Heart left ventricle (tissue), 16 donors: ENCODE data around the gene PGM2. TPM values are rescaled to one million over a fixed set of nuclear protein-coding genes. Genes with fewer than 3 reads are reported as not detected.

Source experiments
- ATAC-seq, 4 donors: fragments of 200-7000 bp; cut with Tn5 transposase; one replicate each; pipeline ENCODE4 v1.9.1; 2020 to 2022; ENCODE audit warnings: moderate library complexity in 4 of 4, mild to moderate bottlenecking in 3 of 4, moderate number of reproducible peaks in 1 of 4
- DNase-seq, 5 donors: peaks; one replicate each; pipeline ENCODE4 v3.0.0-alpha.2; 2020
- H3K27ac ChIP-seq, 12 donors: fragments of 200-600 bp; sonication (generic) in 4 of 12; one replicate each; pipeline versions ENCODE4 v1.5.0 to v1.8.0; 2016 to 2022; ENCODE audit warnings: mild to moderate bottlenecking in 2 of 12
- H3K27me3 ChIP-seq, 9 donors: fragments of 200-600 bp; sonication (generic) in 2 of 9; one replicate each; pipeline versions ENCODE4 v1.5.1 to v1.8.0; 2016 to 2022; ENCODE audit warnings: mild to moderate bottlenecking in 3 of 9
- H3K36me3 ChIP-seq, 9 donors: fragments of 200-600 bp; sonication (generic) in 2 of 9; one replicate each; pipeline versions ENCODE4 v1.5.0 to v1.8.0; 2018 to 2022; ENCODE audit warnings: mild to moderate bottlenecking in 2 of 9
- H3K4me1 ChIP-seq, 12 donors: fragments of 200-600 bp; sonication (generic) in 4 of 12; one replicate each; pipeline versions ENCODE4 v1.5.0 to v1.8.0; 2016 to 2022; ENCODE audit warnings: mild to moderate bottlenecking in 3 of 12
- H3K4me3 ChIP-seq, 12 donors: fragments of 200-600 bp; sonication (generic) in 4 of 12; one replicate each; pipeline versions ENCODE4 v1.5.0 to v1.8.0; 2017 to 2022; ENCODE audit warnings: mild to moderate bottlenecking in 9 of 12, moderate library complexity in 4 of 12
- H3K9me3 ChIP-seq, 12 donors: fragments of 200-600 bp; sonication (generic) in 4 of 12; one replicate each; pipeline versions ENCODE4 v1.5.0 to v1.8.0; 2016 to 2022; ENCODE audit warnings: mild to moderate bottlenecking in 1 of 12
- POLR2A ChIP-seq, 2 donors: fragments of 450-650 bp; IDR thresholded peaks; one replicate each; pipeline ENCODE4 v1.6.1; 2017; ENCODE audit warnings: antibody characterized with exemption in 2 of 2, mild to moderate bottlenecking in 2 of 2, moderate library complexity in 2 of 2
- WGBS, 4 donors: extraction: QIAGEN DNeasy Blood & Tissue Kit in 2 of 4; methylation state at CpG; one replicate each; pipeline versions ENCODE4 v1.1.5 to v1.1.7; 2013 to 2018; 5-methylcytosine and 5-hydroxymethylcytosine counted together
- intact Hi-C, 10 donors: fragments of 100-400 bp; cut with DNase I; formaldehyde crosslinking; loops; one replicate each; pipeline versions ENCODE4 v1.11.1 to v1.14.2; 2022
- polyA plus RNA-seq, 2 donors: library from polyadenylated mRNA; stranded (reverse); fragments of 200-250 nt; gene quantifications; one replicate each; pipeline ENCODE4 v1.2.3, GENCODE V29; 2013
- total RNA-seq, 9 donors: library from RNA; depleted of rRNA in 2 of 9; stranded (reverse); fragments of >200 nt in 2 of 9; fragmentation: NEBNext Ultra II Directional in 3 of 9; extraction: Animal tissue kit (Norgen Biotek cat#: 25700) in 3 of 9; gene quantifications; one replicate each; pipeline versions ENCODE4 v1.1.0 to v1.2.4, GENCODE V29; 2016 to 2023
- TF ChIP-seq, protein P1 (sequence below), 12 donors: fragments of 200-600 bp; sonication (generic) in 4 of 12; IDR thresholded peaks; one replicate each; pipeline versions ENCODE4 v1.5.0 to v1.8.0; 2018 to 2022; ENCODE audit warnings: antibody characterized with exemption in 12 of 12, mild to moderate bottlenecking in 5 of 12
- donor health status: ischemic (EF 13 %, LVEDD 7.1; RV severe dilation, severe dysfunction).
- donor health status: healthy with polysubstance abuse.
- donor health status: DM: no; HTN: yes; CAD: no.
- donor health status: DM: no; HTN: no; CAD: no.
- donor health status: ischemic (EF 25% LVEDD 6.9; RV normal size, moderate dysfunction).
- donor health status: ischemic (EF 25% LVEDD 5.7; RV mildly dilated, moderate dysfunction).
- donor health status: healthy.
- donor health status: DM: yes; HTN: yes; CAD: no.
- donor health status: ischemic (EF 35%, LVEDD 5.7; RV mildly dilated, moderate dysfunction).
- donor health status: nonischemic (EF 11% LVEDD 7.7; RV severe dilation, severe dysfunction).
- donor health status: DM: yes; HTN: yes; CAD: no.
- donor health status: PGD.
- donor health status: ischemic (EF 29% LVEDD 5.4; RV normal size, mild dysfunction).
- donor health status: nonischemic (EF 23%, LVEDD 6.1; RV moderate dilation, normal function).

The PGM2 gene
- total and polyA plus RNA-seq, 11 donors = 3.3 to 18.4 (median 8.5) TPM

DNA sequence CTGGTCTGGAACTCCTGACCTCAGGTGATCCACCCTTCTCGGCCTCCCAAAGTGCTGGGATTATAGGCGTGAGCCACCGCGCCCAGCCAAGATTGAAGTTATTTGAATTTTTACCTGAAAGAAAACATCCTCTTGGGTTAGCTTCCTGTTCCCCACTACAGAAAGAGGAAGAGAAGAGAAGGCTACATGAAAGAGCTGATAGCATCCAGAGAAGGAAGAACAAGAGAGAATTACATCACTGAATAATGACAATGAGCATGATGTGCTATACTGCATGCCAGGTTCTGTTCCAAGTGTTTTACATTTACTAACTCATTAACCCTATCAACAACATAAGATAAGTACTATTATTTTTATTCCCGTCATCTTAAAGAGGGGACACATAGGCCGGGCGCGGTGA lies 52.9 kb downstream of the PGM2 start:
- Histone ChIP-seq H3K4me1 (peaks cover 0 to 14% (median 1%) of the 10 kb centered on the region in 12 donors), H3K27me3 (no peaks in the 10 kb centered on the region), H3K4me3 (no peak overlapping the region), H3K36me3 (no peaks in the 10 kb centered on the region), H3K27ac (peak overlapping the region in 1 of 12 donors; percentile 82), H3K9me3 (no peaks in the 10 kb centered on the region)
- 86 to 96% (median 93%) methylated on average over 8 of the region's 8 CpGs for WGBS, 4 donors
- no peak for ATAC-seq
- TF ChIP-seq, protein P1, sequence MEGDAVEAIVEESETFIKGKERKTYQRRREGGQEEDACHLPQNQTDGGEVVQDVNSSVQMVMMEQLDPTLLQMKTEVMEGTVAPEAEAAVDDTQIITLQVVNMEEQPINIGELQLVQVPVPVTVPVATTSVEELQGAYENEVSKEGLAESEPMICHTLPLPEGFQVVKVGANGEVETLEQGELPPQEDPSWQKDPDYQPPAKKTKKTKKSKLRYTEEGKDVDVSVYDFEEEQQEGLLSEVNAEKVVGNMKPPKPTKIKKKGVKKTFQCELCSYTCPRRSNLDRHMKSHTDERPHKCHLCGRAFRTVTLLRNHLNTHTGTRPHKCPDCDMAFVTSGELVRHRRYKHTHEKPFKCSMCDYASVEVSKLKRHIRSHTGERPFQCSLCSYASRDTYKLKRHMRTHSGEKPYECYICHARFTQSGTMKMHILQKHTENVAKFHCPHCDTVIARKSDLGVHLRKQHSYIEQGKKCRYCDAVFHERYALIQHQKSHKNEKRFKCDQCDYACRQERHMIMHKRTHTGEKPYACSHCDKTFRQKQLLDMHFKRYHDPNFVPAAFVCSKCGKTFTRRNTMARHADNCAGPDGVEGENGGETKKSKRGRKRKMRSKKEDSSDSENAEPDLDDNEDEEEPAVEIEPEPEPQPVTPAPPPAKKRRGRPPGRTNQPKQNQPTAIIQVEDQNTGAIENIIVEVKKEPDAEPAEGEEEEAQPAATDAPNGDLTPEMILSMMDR (IDR thresholded peaks at IDR 0.05) = no peak
- no peak for TF ChIP-seq POLR2A (IDR thresholded peaks at IDR 0.05)
- intact Hi-C loops = no loop called here
- DNase-seq = no peak

DNA sequence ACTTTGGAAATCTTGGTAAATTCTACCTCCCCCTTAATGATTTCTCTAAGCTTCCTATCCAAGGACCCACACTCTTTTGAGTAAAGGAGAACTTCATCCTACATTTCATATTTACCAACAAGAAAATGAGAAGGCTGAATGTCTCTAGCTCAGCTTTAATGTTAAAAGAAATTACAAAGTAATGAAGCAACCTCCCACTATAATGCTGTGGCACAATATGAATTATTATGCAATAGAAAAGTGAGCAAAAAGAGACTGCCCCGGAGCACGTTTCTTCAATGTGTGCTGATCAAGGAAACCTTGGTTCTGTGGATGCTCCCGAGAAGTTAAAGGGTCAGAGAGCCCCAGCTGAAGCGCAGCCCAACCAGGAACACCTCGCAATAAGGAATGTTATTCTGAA lies 55.3 kb downstream of the PGM2 start:
- intact Hi-C loops = loop anchor here in 1 of 10 donors (10.0 kb wide), 1 partner anchor 57 kb away; the partner anchor contains the start of gene PGM2
- Histone ChIP-seq H3K27me3 (no peaks in the 10 kb centered on the region), H3K9me3 (no peaks in the 10 kb centered on the region), H3K4me3 (no peak overlapping the region), H3K4me1 (peaks cover 0 to 25% (median 7%) of the 10 kb centered on the region in 12 donors), H3K36me3 (no peaks in the 10 kb centered on the region), H3K27ac (peak overlapping the region in 1 of 12 donors; percentile 65)
- no peak for DNase-seq
- TF ChIP-seq, protein P1 (IDR thresholded peaks at IDR 0.05) = no peak
- TF ChIP-seq POLR2A (IDR thresholded peaks at IDR 0.05) = no peak
- ATAC-seq = no peak
- WGBS, 4 donors = 70 to 89% (median 87%) methylated on average over 5 of the region's 5 CpGs

DNA sequence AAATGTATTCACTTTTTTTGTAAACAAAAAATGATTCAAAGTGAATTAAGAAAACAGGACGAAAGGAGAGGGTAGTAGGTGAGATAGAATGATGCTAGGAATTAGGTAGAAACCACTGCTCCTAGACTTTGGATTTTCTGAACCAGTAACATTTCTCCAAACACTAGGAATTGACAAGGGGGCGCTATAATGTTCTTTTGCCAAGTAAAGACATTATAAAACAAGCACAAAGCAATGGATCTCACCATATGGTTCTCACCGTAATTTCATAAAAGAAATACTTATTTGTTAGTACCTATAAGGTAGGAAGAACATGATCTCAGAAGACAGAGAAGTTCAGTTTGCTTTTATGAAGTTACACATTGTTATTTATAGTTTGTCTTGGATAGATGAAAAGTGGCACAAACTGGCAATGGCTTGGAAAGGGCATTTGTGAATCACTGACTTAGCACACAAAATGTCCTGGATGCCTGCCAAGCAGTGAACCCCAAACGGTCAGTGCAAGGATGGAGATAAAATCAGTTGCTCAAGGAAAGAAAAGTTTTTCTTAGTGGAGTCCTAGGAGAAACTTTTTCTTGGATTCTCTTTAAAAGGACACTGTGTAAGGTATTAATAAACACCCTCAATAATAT lies 56.3 kb downstream of the PGM2 start:
- Histone ChIP-seq H3K4me3 (no peak overlapping the region), H3K27me3 (no peaks in the 10 kb centered on the region), H3K27ac (peak overlapping the region in 1 of 12 donors; percentile 65), H3K36me3 (no peaks in the 10 kb centered on the region), H3K4me1 (peaks cover 0 to 21% (median 5%) of the 10 kb centered on the region in 12 donors), H3K9me3 (no peaks in the 10 kb centered on the region)
- DNase-seq (no peak), ATAC-seq (no peak)
- no peak for TF ChIP-seq POLR2A (IDR thresholded peaks at IDR 0.05)
- TF ChIP-seq, protein P1 (IDR thresholded peaks at IDR 0.05) = peak in 1 of 12 donors; percentile 11
- intact Hi-C loops = loop anchor here in 1 of 10 donors (10.0 kb wide), 1 partner anchor 58 kb away; the partner anchor contains the start of gene PGM2
- 45 to 57% (median 53%) methylated on average over 4 of the region's 4 CpGs for WGBS, 4 donors

DNA sequence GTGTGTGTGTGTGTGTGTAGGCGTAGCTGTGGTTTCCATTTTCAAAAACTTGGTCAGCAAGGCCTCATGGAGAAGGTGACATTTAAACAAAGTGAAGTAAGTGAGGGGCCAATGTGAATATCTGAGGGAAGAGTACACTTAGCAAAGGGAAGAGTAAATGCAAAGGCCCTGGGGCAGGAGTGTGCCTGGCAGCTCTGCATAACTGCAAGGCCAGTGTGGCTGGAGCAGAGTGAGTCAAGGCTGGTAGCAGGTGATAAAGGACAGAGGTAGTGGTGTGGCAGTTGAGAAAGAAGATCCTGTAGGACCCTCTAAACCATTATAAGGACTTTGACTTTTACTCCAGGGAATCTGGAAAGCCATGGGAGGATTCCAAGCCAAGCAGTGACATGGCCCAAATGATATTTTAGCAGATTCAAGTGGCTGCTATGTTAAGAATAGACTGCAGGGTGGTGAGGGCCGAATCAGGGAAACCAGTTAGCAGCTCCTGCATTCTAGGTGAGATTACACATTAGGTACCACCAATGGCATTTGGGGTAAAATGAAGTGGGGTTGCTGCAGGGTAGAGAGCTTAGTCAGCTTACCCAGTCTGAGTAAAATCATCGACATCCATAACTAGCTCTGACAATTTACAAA lies 58.5 kb downstream of the PGM2 start:
- peak overlapping the region; percentile 51 to 97 (median 84) for H3K27ac ChIP-seq
- peak; percentile 77 to 81 (median 78) for ATAC-seq
- 61 to 76% (median 66%) methylated on average over 3 of the region's 3 CpGs for WGBS, 4 donors
- intact Hi-C loops = loop anchor here in 3 of 10 donors (5.0 to 10.0 kb wide), 3 partner anchors 58 to 92 kb away; partner anchors contain the start of gene PGM2 (in 3 of the 3)
- peak in 2 of 5 donors; percentile 37 to 43 for DNase-seq
- H3K9me3 ChIP-seq = no peaks in the 10 kb centered on the region
- H3K4me1 ChIP-seq = peaks cover 0 to 27% (median 6%) of the 10 kb centered on the region in 12 donors
- no peaks in the 10 kb centered on the region for H3K36me3 ChIP-seq
- H3K4me3 ChIP-seq = no peak overlapping the region
- TF ChIP-seq POLR2A (IDR thresholded peaks at IDR 0.05) = no peak
- TF ChIP-seq, protein P1 (IDR thresholded peaks at IDR 0.05) = peak in 1 of 12 donors; percentile 8
- H3K27me3 ChIP-seq = no peaks in the 10 kb centered on the region
